OCI-LY3 (cell line): ENCODE measurements around the gene PRRC2A.

ENCODE experiments used
- H2AFZ ChIP-seq: fragments of 200-600, 300-600 bp; shearing (Covaris generic); 2 replicates; pipeline ENCODE4 v1.6.0; 2014; ENCODE audit warnings: antibody characterized with exemption, low read depth, low read length
- H3K27ac ChIP-seq: fragments of 200-600, 300-600 bp; sonication (generic); 2 replicates; pipeline ENCODE4 v1.5.1; 2014; ENCODE audit warnings: mild to moderate bottlenecking, low read length, moderate library complexity, mixed read lengths
- H3K27me3 ChIP-seq: fragments of 200-600, 300-600 bp; sonication (generic); 2 replicates; pipeline ENCODE4 v1.6.1; 2014; ENCODE audit warnings: low read depth, low read length, mixed read lengths
- H3K36me3 ChIP-seq: fragments of 200-600, 300-600 bp; sonication (generic); replicated peaks from 2 replicates; pipeline ENCODE3; 2014; ENCODE audit warnings: low read depth, low read length, mixed read lengths
- H3K4me1 ChIP-seq: fragments of 300-600, 200-600 bp; sonication (generic); 2 replicates; pipeline ENCODE4 v1.6.1; 2014; ENCODE audit warnings: low read length, mixed read lengths
- H3K4me2 ChIP-seq: fragments of 200-600, 300-600 bp; sonication (generic); 2 replicates; pipeline ENCODE4 v1.6.1; 2014; ENCODE audit warnings: low read length, mixed read lengths
- H3K4me3 ChIP-seq: fragments of 300-600, 200-600 bp; sonication (generic); 2 replicates; pipeline ENCODE4 v1.5.1; 2014; ENCODE audit warnings: antibody characterized with exemption, mild to moderate bottlenecking, low read length, moderate library complexity
- H3K79me2 ChIP-seq: fragments of 300-600, 200-600 bp; shearing (Covaris generic); 2 replicates; pipeline ENCODE4 v1.6.1; 2014; ENCODE audit warnings: mild to moderate bottlenecking, low read length, mixed read lengths
- H3K9ac ChIP-seq: fragments of 300-600, 200-600 bp; shearing (Covaris generic); 2 replicates; pipeline ENCODE4 v1.6.0; 2014; ENCODE audit warnings: mild to moderate bottlenecking, low read length, moderate library complexity
- H3K9me3 ChIP-seq: fragments of 200-600, 300-600 bp; shearing (Covaris generic); 2 replicates; pipeline ENCODE4 v1.6.1; 2014; ENCODE audit warnings: low read length, mixed read lengths; ENCODE audit not compliant: insufficient read depth
- H4K20me1 ChIP-seq: fragments of 200-600, 300-600 bp; sonication (generic); 2 replicates; pipeline ENCODE4 v1.6.1; 2016; ENCODE audit warnings: low read length, mixed read lengths; ENCODE audit not compliant: insufficient read depth
- EZH2phosphoT487 ChIP-seq: fragments of 200-600 bp; shearing (Covaris generic); IDR thresholded peaks from 2 replicates; pipeline ENCODE4 v1.6.1; 2018; ENCODE audit warnings: antibody characterized with exemption, mixed run types, low read depth
- TF ChIP-seq, protein P1 (sequence below): fragments of 200-600, 300-600 bp; sonication (generic); IDR thresholded peaks from 2 replicates; pipeline ENCODE4 v1.5.1; 2014; ENCODE audit warnings: antibody characterized with exemption, low read length, low read depth

Gene PRRC2A

DNA sequence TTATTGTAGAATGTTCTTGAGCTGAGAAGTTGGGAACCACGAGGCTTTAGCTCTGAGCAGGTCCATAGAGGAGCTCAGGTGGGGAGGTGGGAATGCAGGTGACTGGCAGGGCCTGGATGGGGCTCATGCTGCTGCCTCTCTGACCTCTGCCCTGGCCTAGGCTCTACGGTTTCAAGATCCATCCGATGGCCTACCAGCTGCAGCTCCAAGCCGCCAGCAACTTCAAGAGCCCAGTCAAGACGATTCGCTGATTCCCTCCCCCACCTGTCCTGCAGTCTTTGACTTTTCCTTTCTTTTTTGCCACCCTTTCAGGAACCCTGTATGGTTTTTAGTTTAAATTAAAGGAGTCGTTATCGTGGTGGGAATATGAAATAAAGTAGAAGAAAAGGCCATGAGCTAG lies 49.2 kb downstream of the PRRC2A start, which contains the start of gene LY6G5B:
Gene LY6G5B (plus strand): TSS at position 301 of the 400 bp plus-strand sequence. CDS start 975 bp downstream, outside the sequence.
- H4K20me1 ChIP-seq, result no peaks in the 10 kb centered on the region
- no peak for TF ChIP-seq EZH2phosphoT487
- TF ChIP-seq, protein P1, sequence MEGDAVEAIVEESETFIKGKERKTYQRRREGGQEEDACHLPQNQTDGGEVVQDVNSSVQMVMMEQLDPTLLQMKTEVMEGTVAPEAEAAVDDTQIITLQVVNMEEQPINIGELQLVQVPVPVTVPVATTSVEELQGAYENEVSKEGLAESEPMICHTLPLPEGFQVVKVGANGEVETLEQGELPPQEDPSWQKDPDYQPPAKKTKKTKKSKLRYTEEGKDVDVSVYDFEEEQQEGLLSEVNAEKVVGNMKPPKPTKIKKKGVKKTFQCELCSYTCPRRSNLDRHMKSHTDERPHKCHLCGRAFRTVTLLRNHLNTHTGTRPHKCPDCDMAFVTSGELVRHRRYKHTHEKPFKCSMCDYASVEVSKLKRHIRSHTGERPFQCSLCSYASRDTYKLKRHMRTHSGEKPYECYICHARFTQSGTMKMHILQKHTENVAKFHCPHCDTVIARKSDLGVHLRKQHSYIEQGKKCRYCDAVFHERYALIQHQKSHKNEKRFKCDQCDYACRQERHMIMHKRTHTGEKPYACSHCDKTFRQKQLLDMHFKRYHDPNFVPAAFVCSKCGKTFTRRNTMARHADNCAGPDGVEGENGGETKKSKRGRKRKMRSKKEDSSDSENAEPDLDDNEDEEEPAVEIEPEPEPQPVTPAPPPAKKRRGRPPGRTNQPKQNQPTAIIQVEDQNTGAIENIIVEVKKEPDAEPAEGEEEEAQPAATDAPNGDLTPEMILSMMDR, result no peak
- no peaks in the 10 kb centered on the region for H3K27me3 ChIP-seq
- H3K27ac ChIP-seq, result no peak within 1 kb of the TSS
- no peak within 1 kb of the TSS for H3K4me2 ChIP-seq
- H3K79me2 ChIP-seq, result peaks cover 27% of the 10 kb centered on the region
- H3K36me3 ChIP-seq, result peaks cover 25% of the 10 kb centered on the region
- H3K9ac ChIP-seq, result no peak within 1 kb of the TSS
- peaks cover 3% of the 10 kb centered on the region; the same call in 1 of the 2 replicates for H3K9me3 ChIP-seq
- peaks cover 5% of the 10 kb centered on the region for H3K4me1 ChIP-seq
- H3K4me3 ChIP-seq, result no peak within 1 kb of the TSS
- no peak within 1 kb of the TSS for H2AFZ ChIP-seq

DNA sequence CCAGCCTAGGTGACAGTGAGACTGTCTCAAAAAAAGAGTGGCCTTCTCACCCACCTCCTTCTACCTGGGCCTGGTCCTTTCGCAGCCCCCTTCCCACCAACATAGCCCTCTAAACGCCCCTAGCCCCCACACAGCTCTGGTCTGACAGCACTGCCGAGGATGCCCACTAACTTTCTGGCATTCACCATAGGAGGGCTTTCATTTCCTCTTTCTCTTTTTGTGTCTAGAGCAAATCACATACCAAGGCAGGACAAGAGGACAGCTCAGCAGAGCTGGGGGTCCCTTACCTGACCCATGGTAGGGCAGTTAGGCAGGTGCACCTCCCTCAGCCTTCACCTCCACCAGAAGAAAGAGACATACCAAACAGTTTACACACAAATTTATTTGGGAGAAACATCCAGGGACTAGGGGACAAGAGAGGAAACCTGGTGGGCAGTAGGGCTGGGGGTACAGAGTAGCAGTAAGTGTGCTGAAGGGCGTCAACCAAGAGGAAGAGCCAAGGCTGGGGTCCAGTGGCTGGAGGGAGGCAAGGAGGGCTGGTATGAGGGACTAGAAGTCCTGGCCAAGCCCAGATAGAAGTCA lies 55.9 kb downstream of the PRRC2A start:
- no peak for TF ChIP-seq EZH2phosphoT487
- TF ChIP-seq, protein P1, result no peak

DNA sequence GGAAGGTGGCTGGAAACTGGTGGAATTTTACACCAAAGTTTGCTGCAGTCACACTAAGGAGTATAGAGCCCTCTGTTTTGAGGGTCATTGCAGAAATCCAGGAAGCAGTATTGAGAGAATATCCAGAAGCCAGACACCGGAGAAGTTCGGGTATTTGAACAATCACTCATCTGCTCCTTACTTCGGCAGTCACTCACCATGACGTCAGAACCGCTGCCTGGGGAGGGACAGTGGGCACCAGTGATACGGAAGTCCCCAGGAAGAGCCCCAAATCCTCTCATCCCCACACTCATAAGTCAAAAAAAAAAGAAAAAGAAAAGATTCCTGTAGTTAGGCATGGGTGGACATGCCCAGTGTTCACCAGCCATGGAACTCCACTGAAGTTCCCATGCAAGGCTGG lies 56.4 kb downstream of the PRRC2A start:
- H3K4me2 ChIP-seq, result peak overlapping the region; percentile 37
- H3K27me3 ChIP-seq, result no peaks in the 10 kb centered on the region
- TF ChIP-seq EZH2phosphoT487, result no peak
- TF ChIP-seq, protein P1, result no peak
- H4K20me1 ChIP-seq, result no peaks in the 10 kb centered on the region
- no peak overlapping the region for H3K27ac ChIP-seq
- H3K4me3 ChIP-seq, result no peak overlapping the region
- peaks cover 3% of the 10 kb centered on the region for H3K36me3 ChIP-seq
- no peaks in the 10 kb centered on the region for H3K9me3 ChIP-seq
- no peak overlapping the region for H2AFZ ChIP-seq
- no peaks in the 10 kb centered on the region for H3K79me2 ChIP-seq
- no peak overlapping the region for H3K9ac ChIP-seq
- peaks cover 17% of the 10 kb centered on the region for H3K4me1 ChIP-seq

More for the DNA sequence above, 55.9 kb downstream of the PRRC2A start:
- H3K4me2 ChIP-seq, result peak overlapping the region; percentile 37
- H2AFZ ChIP-seq, result no peak overlapping the region
- H3K79me2 ChIP-seq, result no peaks in the 10 kb centered on the region
- H3K4me1 ChIP-seq, result peaks cover 17% of the 10 kb centered on the region
- H4K20me1 ChIP-seq, result no peaks in the 10 kb centered on the region
- no peak overlapping the region for H3K9ac ChIP-seq
- no peaks in the 10 kb centered on the region for H3K9me3 ChIP-seq
- H3K27ac ChIP-seq, result no peak overlapping the region
- H3K36me3 ChIP-seq, result peaks cover 4% of the 10 kb centered on the region
- no peak overlapping the region for H3K4me3 ChIP-seq
- no peaks in the 10 kb centered on the region for H3K27me3 ChIP-seq

DNA sequence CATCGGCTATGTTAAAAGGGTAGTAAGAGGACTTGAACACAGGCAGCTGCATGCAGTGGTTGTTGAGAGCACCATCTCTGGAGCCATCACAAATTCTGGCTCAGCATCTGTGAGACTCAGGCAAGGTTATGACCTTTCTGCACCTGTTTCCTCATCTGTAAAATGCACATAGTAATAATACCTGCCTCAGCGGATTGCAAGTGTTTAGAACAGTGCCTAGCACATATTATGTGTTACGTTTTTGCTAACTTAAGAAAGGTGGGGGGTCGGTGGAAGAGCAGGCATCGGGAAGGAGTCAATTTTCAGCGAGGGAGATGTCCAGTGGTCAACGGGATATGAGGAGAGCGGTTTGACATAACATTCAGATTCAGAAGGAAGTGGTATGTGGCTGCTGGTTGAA lies 57.4 kb downstream of the PRRC2A start:
- H3K27me3 ChIP-seq, result no peaks in the 10 kb centered on the region
- no peaks in the 10 kb centered on the region for H3K79me2 ChIP-seq
- no peak overlapping the region for H3K4me2 ChIP-seq
- H3K4me1 ChIP-seq, result peaks cover 17% of the 10 kb centered on the region
- H3K4me3 ChIP-seq, result no peak overlapping the region
- no peaks in the 10 kb centered on the region for H3K36me3 ChIP-seq
- H4K20me1 ChIP-seq, result no peaks in the 10 kb centered on the region
- TF ChIP-seq, protein P1, result no peak
- TF ChIP-seq EZH2phosphoT487, result no peak
- no peak overlapping the region for H3K27ac ChIP-seq
- H2AFZ ChIP-seq, result no peak overlapping the region
- no peaks in the 10 kb centered on the region for H3K9me3 ChIP-seq
- no peak overlapping the region for H3K9ac ChIP-seq
